Stimulated activated CD4-positive, alpha-beta T cell treated with anti-CD3 and anti-CD28 coated beads, Interleukin-4, amount 100 ng/mL, for 4 hours (primary cell): ENCODE data around the gene MSH3.
"Not testable (repeated sequence)": the region's sequence is repeated elsewhere in the genome, so short reads cannot be mapped to it uniquely, and the experiment has no call there.

Experiments
- DNase-seq, 2 experiments: peaks; one replicate each; pipeline ENCODE4 v3.0.0-alpha.2; 2020

MSH3 gene

DNA sequence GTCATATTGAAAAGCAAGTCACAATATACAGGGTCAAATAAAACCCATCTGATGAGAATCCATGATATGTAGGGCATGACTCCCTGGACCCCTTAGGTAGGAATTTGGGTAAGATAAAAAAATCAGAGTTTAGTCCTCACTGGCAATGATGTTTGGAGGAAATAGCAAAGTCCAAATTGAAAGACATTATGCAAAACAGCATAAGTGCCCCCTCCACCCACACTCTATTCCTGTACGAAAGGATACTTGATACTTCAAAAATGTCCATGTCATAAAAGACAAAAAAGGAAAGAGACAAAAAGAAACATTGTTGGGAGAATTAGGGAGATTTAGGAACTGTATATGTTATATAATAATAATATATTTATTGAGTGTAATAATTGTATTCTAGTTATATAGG, 209.7 kb downstream of the MSH3 start:
- DNase-seq = no peak

DNA sequence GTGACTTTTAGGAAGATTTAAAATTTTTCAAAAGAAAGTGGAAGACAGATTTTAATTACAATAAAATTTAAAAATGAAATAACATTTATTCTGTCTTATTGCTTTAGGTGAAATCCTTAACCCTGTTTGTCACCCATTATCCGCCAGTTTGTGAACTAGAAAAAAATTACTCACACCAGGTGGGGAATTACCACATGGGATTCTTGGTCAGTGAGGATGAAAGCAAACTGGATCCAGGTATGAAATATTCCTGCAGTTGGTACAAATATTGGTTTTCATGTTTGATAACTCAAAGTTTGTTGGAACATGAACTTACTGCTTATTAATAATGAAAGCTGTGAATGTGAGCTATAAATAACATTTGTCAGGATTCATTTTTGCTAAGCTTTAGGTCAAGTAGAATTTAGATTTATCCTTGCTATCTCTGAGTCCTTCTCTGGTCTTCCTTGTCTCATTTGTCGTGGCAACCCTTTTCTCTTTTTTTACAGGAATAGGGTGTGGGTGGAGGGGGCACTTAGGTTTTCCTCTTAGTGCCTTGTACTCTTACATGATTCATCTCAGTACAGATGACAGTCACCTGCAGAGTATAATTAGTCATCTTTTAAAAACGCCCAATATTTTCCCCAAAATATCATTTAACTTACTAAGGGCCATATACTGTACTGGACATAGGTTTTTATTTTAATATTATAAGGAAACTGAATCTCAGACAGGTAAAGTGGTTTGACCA, 210.4 kb downstream of the MSH3 start:
- no peak for DNase-seq

DNA sequence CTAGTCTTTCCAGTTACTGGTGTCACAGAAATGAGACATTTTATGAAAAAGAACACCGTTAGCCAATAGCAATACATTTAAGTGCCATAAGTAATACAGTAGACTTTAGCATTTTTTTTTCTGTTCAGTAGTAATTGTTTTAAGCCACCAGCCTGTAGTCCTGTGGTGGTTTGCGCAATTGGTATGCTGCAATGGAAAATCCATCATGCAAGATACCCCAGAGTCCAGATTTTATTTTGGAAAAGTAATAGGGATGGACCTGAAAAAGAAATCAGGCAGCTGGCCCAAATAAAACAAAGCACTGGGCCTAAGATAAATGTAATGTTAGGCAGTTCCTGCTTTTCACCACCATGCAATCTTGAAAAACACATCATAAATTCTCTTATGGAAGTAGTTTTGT, 211.1 kb downstream of the MSH3 start:
- DNase-seq = no peak

- no peak for DNase-seq
These were observed 211.9 kb downstream of the MSH3 start for GRCh38 chr5:80866371-80866770.

GRCh38 chr5:80867233-80867632, 212.8 kb downstream of the MSH3 start:
- no peak for DNase-seq

- DNase-seq = no peak
These were observed 216.0 kb downstream of the MSH3 start for GRCh38 chr5:80870442-80870841.

DNA sequence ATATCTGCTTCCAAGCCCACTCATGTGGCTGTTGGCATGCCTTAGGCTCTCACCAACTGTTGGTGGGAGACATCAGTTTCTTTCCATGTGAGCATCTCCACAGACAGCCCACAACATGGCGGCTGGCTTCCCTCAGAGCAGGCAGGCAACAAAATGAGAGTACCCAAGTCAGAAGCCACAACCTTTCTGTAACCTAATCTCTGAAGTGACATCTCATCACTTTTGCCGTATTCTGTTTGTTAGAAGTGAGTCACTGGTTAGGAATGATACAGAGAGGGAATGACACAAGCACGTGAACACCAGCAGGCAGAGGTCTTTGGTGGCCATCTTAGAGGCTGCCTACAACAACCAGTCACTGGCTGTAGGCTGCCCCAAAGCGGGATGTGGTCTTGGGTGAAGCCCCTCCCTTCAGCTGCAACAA, 217.1 kb downstream of the MSH3 start:
- DNase-seq = peak in 1 of 2 experiments; percentile 0

DNA sequence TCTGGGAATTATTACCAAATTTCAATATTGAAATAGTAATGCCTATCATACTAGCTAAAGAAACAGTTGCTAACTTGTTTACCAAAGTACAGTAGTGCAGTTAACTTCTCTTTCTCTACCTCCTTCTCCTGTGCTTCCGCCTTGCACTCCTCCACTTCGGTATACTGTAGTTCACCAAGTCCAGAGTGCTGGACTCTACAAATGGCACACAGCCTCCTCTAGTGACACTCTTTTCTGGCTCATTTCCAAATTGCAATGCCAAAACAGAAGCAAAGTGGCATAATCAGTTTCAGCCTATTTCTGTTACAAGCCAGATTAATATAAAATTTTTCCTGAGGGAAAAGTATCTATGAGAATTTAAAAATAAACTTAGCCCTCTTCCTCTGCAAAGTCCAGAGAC, 219.7 kb downstream of the MSH3 start:
- DNase-seq = no peak

DNA sequence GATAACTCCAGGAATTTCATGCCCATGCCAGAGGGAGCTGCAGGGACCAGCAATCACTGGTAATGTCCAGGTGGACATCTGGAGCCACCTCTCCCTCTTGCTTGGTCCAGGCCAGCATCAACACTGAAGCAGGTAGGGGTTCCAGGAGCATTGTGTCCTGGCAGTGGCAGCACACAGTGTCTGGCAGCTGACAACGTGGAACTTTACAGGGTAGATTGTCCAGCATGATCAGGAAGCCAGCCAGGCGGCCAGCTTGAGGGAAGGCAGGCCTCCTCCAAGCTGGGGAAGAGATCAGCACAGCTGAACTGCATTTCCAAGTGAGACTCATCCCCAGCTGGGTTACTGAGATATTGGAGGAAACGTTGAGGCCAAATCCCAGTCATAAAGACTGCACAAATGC, 223.1 kb downstream of the MSH3 start:
- no peak for DNase-seq

DNA sequence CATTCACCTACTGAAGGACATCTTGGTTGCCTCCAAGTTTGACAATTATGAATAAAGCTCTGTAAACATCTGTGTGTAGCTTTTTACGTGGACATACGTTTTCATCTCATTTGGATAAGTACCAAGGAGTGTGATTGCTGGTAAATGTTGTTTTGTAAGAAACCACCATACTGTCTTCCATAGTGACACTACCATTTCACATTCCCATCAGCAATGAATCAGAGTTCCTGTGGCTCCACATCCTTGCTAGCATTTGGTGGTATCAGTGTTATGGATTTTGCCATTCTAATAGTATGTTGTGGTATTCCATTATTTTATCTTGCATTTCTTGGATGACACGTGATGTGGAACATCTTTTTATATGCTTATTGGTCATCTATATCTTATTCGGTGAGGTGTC, 227.3 kb downstream of the MSH3 start:
- DNase-seq = no peak

- not testable (repeated sequence) for DNase-seq
These were observed 228.9 kb downstream of the MSH3 start for GRCh38 chr5:80883390-80883789.

DNA sequence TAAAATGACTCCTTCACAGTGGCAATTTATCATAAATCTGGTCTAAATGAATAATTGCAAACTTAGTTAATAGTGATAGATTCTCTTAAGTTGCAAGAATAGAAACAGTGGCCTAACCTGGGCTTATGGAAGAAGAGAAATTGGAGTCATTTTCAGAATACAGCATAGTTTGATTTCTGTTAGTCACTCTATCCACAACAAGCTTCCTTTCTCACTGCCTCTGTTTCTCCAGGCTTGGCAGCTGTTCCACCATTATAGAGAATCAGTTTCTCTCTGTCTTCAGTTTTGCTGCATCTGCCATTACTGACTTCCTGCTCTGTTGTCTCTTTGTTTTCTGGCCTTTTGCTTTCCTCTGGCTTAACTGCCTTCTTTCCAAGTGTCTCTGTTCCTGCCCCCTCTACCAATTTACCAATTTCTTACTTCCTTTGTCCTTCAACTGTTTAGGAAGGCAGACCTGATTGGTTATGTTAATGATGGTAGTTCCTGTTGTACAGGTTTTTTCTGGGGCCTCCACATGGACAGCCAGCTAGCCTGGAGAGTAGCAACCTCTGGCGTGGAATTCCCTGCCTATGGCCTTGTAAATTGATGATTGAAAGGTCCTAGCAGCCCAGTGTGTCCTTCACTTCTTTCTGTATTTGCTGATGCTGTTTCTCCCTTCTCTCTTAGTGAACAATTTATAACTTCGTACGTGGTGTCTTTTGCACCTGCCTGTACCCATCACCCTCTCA, 229.8 kb downstream of the MSH3 start:
- DNase-seq = no peak

GRCh38 chr5:80884929-80885328, 230.5 kb downstream of the MSH3 start:
- DNase-seq = no peak

GRCh38 chr5:80885396-80886000, 231.0 kb downstream of the MSH3 start:
- no peak for DNase-seq

DNA sequence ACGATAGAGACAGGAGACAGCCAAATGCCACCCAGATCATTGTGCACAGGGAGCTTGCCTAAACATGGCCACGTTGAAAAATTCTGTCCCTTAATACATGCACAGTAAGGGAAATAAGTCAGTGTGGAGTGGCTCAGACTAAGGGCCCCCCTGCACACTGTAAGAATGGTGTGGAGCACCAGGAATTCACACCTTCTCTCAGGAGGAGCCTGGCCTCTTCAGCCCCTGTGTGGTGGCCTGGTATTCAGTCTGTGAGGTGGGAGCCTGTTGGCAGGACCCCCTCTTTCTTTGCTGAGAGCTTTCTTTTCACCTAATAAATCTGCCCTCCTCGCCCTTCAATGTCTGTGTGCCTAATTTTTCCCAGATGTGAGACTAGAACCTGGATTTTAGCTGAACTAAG, 239.6 kb downstream of the MSH3 start:
- no peak for DNase-seq

DNA sequence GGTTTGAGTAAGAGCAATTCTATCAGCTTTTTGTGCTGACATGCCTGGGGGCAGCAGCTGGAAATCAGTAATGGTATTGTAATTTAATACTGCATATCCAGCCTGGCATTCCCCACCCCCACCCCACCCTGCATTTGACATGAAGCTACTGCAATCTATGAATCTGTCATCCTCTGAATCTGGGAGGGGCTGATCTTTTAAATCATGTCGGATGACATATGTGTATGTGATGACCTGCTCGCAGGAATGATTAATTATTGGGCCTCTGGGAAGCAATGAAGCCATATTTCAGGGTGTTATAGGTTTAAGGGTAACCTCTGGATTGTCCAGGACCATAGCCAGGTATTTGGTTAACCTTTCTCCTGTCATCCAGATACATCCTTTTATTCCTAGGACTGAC, 241.1 kb downstream of the MSH3 start:
- DNase-seq = no peak

- not testable (repeated sequence) for DNase-seq
These were observed 248.2 kb downstream of the MSH3 start for GRCh38 chr5:80902624-80903023.

DNA sequence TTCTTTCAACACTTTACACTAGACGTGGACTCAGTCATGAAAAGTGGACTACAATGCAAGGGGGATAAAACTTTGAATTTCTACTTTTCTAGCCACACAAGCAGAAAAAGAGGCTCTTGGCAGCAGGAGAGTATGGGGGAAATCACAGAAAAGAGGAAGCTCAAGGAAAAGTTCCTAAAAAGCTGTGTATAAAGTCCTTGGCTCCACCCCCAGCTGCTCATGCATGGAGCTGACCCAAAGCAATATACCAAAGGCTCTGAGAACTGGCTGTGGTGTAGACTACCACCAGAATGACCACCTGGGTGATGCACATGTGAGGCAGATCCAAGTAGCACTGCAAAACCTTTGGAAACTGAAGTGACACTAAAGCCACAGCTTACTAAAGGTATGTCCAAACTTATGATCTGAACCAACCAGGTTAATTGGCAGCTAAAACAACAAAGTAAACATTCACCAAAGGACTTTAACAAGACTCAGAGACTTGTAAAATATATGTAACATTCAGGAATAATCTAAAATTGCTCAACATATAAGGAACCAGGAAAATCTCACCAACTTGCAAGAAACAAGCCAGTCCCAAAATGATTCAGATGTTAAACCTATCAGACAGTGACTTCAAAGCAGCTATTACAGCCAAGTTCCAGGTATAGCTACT, 250.2 kb downstream of the MSH3 start:
- no peak for DNase-seq

DNA sequence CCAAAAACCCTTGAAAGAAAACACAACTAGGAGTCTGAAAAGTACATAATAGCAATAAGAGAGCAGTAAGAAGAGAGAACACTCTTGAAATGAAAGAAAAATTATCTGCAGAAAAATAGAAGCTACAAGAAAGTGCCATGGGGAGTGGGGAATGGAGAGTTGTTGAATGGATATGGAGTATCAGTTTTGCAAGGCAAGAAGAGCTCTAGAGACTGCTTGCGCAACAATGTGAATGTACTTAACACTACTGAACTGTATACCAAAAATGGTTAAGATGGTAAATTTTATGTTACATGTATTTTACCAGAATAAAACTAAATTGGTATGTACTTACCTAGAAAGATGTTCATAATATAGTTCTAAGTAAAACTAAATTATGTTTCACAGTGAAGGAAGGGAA, 251.0 kb downstream of the MSH3 start:
- no peak for DNase-seq

DNA sequence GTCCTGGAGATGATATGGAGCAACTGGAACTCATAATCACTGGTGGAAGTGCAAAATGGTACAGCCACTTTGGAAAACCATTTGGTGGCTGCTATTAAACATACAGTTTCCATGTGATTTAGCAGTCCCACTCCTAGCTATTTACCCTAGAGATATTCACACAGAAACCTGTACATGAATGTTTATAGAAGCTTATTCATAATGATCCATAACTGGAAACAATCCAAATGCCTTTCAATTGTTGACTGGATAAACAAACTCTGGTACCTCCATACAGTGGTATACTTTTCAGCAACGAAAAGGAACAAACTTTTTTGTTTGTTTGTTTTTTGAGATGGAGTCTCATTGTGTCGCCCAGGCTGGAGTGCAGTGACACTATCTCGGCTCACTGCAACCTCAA, 258.0 kb downstream of the MSH3 start:
- DNase-seq = no peak

- no peak for DNase-seq
These were observed 261.3 kb downstream of the MSH3 start for GRCh38 chr5:80915716-80916115.

DNA sequence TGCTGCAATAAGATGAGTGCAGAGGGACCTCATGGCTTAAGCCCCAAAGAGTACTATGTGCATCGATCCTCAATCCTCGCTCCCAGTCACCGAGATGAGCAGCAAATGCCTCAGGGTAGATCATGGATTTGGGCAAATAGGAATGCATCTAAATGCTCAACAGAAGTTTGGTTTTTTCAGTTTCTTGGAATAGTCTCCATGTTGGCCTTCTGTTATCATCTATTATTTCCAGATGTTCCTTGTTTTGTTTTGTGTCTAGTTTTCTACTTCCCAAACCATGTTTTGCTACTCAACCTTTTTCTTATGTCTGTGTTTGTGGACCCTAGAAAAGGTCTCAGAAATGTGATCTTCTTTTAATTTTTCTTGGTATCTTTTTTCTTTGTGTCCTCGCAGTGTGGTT, 262.2 kb downstream of the MSH3 start:
- DNase-seq = no peak

- no peak for DNase-seq
These were observed 263.2 kb downstream of the MSH3 start for GRCh38 chr5:80917631-80918030.
